ENCODE results near the gene HPCAL1. TPM values are rescaled to one million over a fixed set of nuclear protein-coding genes. Genes with fewer than 3 reads are reported as not detected.
A peak's percentile ranks its signal among the peaks of the same experiment; 100 is the strongest.

Gene HPCAL1
- total and polyA plus RNA-seq, 2 of the 8 experiments (the other 6 are each of a cell fraction or from before 2014, with no cell fraction given), result 5.8 to 8.6 TPM

DNA sequence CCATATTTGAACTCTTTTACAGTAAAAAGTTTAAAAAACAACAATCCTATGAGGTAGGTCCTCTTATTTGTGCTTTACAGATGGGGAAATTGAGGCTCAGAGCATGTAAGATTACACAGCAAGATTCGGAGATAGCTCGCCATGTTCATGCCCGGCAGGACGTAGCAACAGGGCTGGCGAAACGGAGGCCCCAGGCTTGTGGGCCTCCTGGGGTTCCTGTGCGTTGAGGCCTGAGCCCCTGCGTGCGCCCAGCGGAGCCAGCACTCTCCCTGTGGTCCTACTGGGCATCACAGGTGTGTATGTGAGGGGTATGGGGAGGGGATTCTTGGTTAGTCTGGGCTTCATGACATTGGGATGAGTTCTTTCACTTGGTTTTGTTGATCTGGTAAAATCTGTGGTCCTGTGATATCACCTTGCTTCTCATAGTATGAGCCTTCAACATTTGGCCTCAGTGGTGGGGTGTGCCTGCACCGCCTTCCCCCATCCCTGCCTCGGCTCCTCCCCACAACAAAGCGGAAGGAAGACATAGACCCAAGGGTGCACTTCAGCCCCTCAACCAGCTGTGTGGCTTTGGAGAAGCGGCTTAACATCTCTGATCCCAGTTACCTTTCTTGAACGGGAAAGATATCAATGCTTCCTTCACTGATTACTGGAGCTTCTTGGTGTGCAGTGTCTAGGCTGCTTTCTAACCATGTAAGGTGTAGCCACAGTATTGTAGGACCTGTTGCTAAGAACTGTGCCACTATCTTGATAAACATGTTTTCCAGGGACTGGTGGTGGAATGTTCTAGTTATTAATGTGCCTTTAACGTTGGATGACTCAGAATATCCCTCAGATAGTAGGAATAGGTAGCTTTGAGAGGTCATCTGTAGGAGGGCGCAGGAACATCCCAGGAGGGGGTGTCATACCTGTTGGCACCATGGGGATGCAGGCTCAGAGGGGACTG is 37.2 kb downstream of the HPCAL1 start:
- no peak overlapping the region for H4K8ac ChIP-seq (ENCODE audit: extremely low read depth, insufficient read depth, low read length)
- H3K79me2 ChIP-seq (ENCODE audit: control insufficient read depth in 1 of 2, insufficient read depth in 2 of 2, low read length in 2 of 2), result no peaks in the 10 kb centered on the region
- H3K18ac ChIP-seq (ENCODE audit: extremely low read depth, low read length), result no peak overlapping the region
- no peaks in the 10 kb centered on the region for H3K79me1 ChIP-seq (ENCODE audit: low read depth, low read length)
- WGBS, 2 experiments (ENCODE audit: extremely low coverage in 1 of 2, insufficient coverage in 1 of 2, insufficient read length in 1 of 2, insufficient replicate concordance in 2 of 2, low coverage in 1 of 2, low lambda C conversion rate in 2 of 2, missing lambda C conversion rate in 1 of 2), result 88% methylated on average over 17 of the region's 17 CpGs; no CpG with 5 or more reads in 1 of the 2 experiments
- H3K23me2 ChIP-seq (ENCODE audit: low read depth, low read length), result no peaks in the 10 kb centered on the region
- H2AK5ac ChIP-seq (ENCODE audit: low read depth, low read length), result no peak overlapping the region
- H3K36me3 ChIP-seq (ENCODE audit: control insufficient read depth in 2 of 4, insufficient read depth in 4 of 4, low read length in 3 of 4), result no peaks in the 10 kb centered on the region
- no peak overlapping the region for H3K4me3 ChIP-seq (ENCODE audit: extremely low read depth in 1 of 4, insufficient read depth in 2 of 4, low read depth in 3 of 4, low read length in 4 of 4)
- no peaks in the 10 kb centered on the region for H3K4me1 ChIP-seq (replicated peaks in 1 of 4; ENCODE audit: control insufficient read depth in 3 of 4, insufficient read depth in 4 of 4, low read length in 3 of 4)
- no peak overlapping the region for H2BK15ac ChIP-seq (ENCODE audit: low read length)
- no peak overlapping the region for H3K27ac ChIP-seq (ENCODE audit: low read depth, low read length)
- no peak overlapping the region for H2AFZ ChIP-seq (ENCODE audit: low read length)
- no peaks in the 10 kb centered on the region for H3K27me3 ChIP-seq (replicated peaks in 1 of 4; ENCODE audit: control insufficient read depth in 3 of 4, extremely low read depth in 1 of 4, insufficient read depth in 3 of 4, low read length in 3 of 4)
- H3K9me3 ChIP-seq (ENCODE audit: insufficient read depth in 2 of 2, low read depth in 1 of 2, low read length in 1 of 2), result no peaks in the 10 kb centered on the region
- H3K4me2 ChIP-seq (ENCODE audit: insufficient read depth in 1 of 2, low read depth in 2 of 2, low read length in 2 of 2), result no peak overlapping the region
- H4K91ac ChIP-seq (replicated peaks; ENCODE audit: insufficient read length, low read length), result no peak overlapping the region
- no peak overlapping the region for H4K5ac ChIP-seq (ENCODE audit: insufficient read length, low read depth, low read length)
- no peak overlapping the region for H3K14ac ChIP-seq (ENCODE audit: insufficient read length)
- no peak overlapping the region for H3K56ac ChIP-seq (replicated peaks; ENCODE audit: insufficient read length, low read depth, low read length)
- DNase-seq (ENCODE audit: low read depth in 1 of 2, low spot score in 2 of 2), result no peak
- CTCF ChIA-PET (ENCODE audit: partially characterized antibody), result interaction anchor here (1.2 to 2.0 kb wide), 3 partner anchors 19 to 69 kb away, joined by 3 to 5 read pairs (median 3); no protein-coding TSS in a partner anchor
- peak; percentile 42; the same call in 1 of the 2 replicates for TF ChIP-seq KDM1A (IDR thresholded peaks at IDR 0.05; ENCODE audit: borderline replicate concordance, low read length)
- TF ChIP-seq SAP30 (IDR thresholded peaks at IDR 0.05; ENCODE audit: insufficient read depth, insufficient replicate concordance, low read length), result no peak
- no peak overlapping the region; a peak in 1 of 7 replicates for H3K9ac ChIP-seq (replicated peaks in 1 of 4; ENCODE audit: extremely low read depth in 1 of 4, low read depth in 3 of 4, low read length in 3 of 4)
- H2BK20ac ChIP-seq (ENCODE audit: low read length), result no peak overlapping the region
- H2BK5ac ChIP-seq (ENCODE audit: low read depth, low read length), result no peak overlapping the region
- H2BK120ac ChIP-seq (replicated peaks; ENCODE audit: low read depth, low read length), result no peak overlapping the region
- H3K23ac ChIP-seq (ENCODE audit: insufficient read length), result no peak overlapping the region
- no peak for FAIRE-seq
- no peaks in the 10 kb centered on the region for H4K20me1 ChIP-seq (replicated peaks in 1 of 2; ENCODE audit: control insufficient read depth in 1 of 2, insufficient read depth in 2 of 2, low read length in 2 of 2)
- no peak overlapping the region for H2BK12ac ChIP-seq (ENCODE audit: low read depth, low read length)
- no peak overlapping the region for H3K4ac ChIP-seq (replicated peaks; ENCODE audit: insufficient read length, low read depth, low read length)
- POLR2A ChIA-PET (ENCODE audit: partially characterized antibody), result interaction anchor here (0.7 to 0.8 kb wide), 2 partner anchors 13 to 711 kb away, joined by 3 to 4 read pairs; no protein-coding TSS in a partner anchor
